Stimulated activated CD8-positive, alpha-beta memory T cell treated with anti-CD3 and anti-CD28 coated beads, Interleukin-4, amount 100 ng/mL, for 24 hours (primary cell): ENCODE measurements around the gene CCDC27.
"Not testable (repeated sequence)": the region's sequence is repeated elsewhere in the genome, so short reads cannot be mapped to it uniquely, and the experiment has no call there.

Experiments used
- DNase-seq: peaks from one replicate; pipeline ENCODE4 v3.0.0-alpha.2; 2020; ENCODE audit warnings: low read depth

The CCDC27 gene

DNA sequence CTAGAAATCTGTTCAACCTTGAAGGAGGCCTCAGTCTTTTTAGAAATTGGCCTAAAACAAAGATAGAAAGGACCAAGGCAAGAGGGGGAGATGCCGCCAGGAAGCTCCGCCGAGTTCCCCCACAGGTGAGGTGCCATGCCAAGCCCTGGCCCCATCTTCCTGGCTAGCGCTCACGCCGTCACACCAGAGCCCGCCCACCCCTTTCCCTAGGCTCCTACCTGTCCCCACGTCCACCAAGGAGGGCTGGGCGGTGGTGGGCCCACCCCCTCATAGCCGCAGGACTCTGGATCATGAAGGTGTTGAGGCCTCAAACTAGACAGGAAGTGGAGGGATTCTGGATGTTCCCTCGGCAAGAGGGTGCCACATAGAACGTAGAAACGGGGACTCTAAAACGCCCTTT, 15.5 kb upstream of the CCDC27 start:
- no peak for DNase-seq

DNA sequence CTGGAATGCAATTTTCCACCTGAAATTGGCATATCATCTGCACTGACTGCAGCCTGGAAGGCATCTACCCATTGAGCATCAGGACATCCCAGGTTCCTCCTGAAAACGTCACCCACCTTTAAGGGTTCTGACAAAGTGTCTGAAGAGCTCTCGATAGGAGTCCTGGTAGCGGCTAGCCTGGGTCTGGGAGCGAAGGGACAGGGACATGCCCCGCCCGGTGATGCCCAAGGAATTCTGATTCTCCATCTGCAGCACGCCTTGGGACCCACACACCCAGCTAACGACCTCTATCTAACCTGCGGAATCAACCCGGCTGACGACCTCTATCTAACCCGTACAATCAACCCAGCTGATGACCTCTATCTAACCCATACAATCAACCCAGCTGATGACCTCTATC, 13.3 kb upstream of the CCDC27 start:
- DNase-seq: no peak

DNA sequence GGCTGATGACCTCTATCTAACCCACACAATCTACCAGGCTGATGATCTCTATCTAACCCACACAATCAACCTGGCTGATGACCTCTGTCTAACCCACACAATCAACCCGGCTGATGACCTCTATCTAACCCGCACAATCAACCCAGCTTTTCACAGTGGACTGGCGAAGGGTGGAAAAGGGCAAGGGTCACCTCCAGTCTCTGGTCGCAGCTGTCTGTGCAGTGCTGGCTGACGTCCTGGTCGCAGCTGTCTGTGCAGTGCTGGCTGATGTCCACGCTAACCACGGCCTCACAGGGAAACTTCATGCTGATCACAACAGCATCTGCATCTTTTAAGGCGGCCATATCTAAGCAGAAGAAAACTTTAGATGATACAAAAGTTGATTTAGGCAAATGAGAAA, 12.2 kb upstream of the CCDC27 start:
- DNase-seq: no peak

DNA sequence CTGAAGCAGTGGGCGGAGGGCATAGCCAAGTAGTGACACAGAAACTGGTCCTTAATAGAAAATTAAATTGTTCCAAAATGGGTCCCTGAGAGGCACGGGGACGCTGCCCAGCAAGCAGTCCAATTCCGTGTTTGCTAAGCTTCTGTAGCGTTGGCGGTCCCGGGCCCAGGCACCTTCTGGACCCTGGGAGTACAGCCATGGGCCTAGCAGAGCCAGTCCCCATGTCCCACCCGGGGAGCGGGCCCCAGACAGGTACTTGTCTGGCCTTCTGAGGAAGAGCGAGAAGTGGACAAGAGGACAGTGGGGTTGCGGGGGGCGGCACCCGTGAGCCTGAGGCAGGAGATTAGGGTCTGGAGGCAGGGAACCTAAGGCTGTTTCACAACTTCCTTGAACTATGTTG, 11.5 kb upstream of the CCDC27 start:
- DNase-seq: no peak

DNA sequence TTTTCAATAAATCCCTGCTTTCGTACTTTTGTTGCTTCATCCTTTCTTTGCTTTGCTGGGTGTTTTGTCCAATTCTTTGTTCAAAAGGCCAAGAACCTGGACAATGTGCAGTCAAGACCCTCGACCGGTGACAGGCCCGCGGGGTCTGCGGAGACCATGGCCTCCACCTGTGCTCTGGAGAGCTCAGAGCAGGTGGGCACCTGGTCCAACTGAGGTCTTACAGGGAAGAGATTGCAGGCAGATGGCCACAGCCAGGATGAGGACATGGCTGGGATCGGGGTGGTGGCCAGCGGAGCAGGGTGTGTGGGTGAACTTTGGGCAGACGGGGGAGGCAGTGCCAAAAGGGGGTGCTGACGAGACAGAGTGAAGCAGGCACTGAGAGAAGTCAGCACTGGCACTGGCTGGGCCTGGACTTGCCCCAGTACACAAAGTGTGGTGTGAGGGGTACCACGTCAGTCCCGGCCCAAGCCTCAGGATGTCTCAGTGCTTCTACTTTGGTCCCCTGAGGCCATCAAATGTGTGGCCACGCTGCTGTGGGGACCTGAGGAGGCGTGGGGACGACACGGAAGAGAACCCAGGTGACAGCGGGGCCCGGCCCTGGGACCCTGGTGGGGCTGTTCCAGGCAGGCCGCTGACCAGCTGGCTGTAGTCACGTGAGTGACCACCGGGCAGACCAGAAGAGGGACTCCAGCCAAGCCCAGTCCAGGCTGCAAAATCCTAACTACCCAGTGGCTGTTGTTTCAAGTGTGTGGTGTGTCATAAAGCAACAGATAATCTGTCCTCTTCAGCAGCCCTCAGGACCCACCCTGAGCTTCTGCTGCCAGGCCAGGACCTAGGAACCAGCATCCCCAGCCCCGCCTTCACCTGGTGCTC, 10.4 kb upstream of the CCDC27 start:
- no peak for DNase-seq

DNA sequence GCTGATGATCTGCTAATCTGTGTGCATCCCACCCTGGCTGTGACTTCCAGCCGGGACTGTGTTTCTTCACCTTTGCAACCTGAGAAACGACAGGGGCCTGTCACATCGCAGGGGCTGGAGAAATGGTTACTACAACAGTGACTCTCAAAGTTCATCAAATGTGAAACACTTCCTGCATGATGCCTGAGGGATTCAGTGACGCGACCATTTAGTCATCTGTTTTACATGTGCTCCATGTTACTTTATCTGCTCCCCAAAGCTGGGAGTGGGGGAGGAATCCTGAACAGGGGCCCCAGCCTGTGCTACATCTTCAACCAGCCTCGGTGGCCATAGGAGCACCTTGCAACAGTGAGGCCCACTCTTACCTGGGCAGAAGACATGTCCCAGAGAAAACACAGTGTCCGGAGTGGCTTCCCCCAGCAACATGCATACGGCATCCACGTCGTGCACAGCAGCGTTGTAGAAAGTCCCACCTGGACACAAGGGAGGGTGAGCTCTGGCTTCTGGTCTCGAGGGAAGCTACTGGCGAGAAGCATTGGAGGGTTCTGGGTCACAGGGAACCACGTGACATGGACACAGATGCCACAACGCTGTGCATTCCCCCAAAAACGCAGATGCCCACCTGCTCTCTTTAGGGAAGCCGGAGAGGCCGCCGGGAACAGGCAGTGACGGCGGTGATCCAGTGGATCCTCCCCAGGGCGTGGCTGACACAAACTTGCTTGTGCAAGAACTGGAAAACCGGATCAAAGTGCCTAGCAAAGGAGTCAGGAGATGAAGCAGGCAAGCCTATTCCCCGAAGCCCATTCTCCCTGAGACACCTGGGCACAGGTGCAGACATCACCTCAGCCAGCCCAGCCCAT, 9.6 kb upstream of the CCDC27 start:
- DNase-seq: no peak

DNA sequence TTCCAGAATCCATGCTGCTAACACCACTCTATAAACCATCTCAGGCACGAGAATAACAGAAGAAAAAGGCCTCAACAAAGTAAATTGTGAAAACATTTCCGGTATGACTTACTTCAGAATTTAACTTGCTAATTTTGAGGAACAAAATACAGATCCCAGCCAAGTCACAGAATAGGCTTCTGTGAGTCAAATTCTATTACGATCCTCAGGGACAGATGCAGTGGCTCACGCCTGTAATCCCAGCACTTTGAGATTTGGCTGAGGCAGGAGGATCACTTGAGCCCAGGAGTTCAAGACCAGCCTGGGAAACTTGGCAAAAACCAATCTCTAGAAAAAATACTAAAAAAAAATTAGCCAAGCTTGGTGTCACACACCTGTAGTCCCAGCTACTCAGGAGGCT, 8.8 kb upstream of the CCDC27 start:
- DNase-seq: no peak

DNA sequence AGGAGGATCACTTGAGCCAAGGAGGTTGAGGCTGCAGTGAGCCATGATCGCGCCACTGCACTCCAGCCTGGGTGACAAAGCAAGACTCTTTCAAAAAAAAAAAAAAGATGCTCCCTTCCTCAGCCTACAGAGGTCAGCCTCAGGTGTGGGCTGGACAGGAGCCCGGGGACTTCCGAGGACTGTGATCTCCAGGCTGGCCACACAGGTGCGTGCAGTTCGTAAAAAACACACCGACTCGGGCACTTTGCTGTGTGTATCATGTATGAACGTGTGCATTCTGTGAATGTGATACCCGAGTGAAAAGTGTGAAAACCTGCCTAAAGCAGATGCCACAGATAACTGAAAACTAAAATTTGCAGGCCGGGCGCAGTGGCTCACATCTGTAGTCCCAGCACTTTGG, 8.4 kb upstream of the CCDC27 start:
- no peak for DNase-seq

DNA sequence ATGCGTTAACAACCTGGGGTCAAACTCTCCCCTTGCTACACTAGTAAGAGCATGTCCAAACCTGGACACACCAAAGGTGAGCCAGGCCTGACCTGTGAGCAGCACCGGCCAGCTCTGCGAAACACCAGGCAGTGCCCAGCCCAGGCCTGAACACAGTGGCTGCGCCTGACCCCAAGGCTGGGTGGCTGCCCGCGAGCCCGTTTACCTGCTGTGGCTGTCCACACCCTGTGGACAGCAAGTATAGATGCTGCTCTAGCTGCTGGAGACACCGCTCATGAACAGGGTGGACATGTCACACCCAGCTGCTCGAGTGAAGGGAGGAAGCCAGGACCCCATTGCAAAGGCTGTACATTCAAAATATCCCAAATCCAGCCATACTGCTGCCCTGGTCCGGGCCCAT, 7.6 kb upstream of the CCDC27 start:
- DNase-seq: no peak

DNA sequence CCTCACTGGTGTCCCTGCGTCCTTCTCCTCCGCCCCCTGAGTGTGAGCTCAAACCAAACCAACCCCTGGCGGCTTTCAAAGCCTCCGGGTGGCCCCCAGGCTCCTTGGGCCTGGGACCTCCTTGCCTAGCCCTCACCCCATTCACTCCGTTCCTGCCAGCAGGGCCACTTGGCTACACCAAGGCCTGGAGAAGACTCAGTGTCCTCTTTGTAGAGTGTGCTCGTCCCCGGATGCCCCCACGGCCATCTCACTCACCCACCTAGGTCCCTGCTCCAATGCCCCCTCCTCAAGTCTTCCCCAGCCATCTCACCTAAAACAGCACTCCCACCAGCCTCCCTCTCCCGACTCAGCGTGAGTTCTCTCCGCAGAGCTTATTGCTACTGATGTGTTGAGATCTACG, 7.2 kb upstream of the CCDC27 start:
- no peak for DNase-seq

DNA sequence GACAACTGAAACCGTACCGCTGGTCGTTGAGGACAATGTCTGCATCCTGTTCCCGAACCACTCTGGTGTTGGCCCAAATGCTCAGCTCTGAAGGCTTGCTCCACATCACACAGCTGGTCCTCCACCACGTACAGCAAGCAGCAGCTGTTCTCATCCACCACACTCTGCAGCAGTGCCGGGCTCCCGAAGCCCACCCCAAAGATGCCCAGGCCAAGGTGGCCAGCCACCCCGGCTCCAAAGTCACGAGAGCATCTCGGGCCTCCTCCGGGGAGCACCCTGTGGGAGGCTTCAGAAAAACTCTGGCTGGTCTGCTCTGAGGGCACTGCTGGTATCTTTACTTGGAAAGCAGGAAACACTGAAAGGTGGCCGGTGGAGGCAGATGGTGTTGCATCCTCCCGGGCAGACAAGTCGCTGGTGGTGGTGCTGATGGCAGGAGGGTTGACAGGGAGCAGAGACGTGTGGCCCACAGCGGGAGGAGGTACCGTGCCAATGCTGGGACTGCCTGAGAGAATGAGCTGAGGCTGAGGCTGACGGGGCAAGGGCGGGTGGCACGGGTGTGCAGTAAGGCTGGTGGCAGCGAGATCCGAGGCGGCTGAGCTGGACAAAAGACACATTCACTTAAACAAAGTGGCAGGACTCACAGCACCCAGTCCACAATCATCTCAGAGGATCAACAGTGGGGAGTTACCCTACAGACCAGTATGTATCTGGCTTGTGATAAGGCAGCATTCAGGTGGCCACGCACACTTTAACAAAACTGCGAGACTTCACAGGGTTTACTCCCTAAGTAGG, 6.5 kb upstream of the CCDC27 start:
- DNase-seq: no peak

DNA sequence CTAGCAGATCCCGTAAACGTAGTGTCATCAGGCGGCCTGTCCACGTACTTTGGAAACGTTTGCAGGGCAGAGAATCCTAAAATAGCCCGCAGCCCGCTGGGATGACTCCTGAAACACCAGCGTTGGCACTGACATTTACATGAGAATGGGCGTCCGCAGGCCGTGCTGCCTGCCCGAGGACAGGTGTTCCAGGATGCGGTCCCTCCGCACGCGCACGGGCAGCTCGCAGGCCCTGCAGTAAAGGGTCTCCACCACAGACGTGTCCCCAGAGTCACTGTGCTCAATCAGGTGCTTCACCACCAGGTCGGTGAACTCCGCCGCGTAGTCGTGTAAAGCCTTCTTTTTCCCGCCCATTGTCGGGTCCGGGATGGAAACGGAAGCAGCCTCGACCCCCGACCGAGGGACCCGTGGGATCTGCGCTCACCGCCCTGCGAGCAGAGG, 5.8 kb upstream of the CCDC27 start:
- DNase-seq: no peak

DNA sequence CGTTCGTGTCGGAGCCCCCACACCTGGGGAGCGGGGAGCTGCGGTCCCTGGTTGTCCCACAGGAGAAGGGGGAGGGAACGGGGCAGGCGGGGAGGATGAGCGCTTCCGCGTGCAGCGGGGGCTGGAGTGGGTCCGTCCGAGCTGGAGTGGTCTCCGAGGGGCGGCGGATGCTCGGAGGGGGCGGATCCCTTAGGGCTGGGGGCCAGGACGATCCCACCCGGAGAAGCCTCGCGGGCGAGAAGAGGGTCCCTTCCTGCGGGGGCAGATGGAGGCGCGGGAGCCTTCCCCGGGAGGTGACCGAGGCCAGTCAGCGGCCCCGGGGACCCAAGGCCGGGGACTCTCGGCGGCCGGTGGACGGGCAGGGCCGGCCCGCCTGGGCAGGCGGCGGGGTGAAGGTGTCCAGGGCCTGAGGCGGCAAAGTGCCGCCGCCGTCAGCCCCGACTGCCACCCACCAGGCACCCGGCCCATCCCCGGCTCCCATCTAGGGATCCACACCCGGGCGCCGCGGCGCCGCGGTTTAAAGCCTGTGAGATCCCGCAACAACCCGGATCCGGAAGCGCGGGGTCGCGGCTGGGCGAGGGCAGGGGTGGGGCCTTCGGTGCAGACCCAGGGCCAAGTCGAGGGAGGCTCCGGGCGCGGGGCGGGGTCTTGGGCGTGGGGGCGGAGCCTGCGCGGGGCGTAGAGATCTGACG, 5.3 kb upstream of the CCDC27 start:
- DNase-seq: peak; percentile 82

DNA sequence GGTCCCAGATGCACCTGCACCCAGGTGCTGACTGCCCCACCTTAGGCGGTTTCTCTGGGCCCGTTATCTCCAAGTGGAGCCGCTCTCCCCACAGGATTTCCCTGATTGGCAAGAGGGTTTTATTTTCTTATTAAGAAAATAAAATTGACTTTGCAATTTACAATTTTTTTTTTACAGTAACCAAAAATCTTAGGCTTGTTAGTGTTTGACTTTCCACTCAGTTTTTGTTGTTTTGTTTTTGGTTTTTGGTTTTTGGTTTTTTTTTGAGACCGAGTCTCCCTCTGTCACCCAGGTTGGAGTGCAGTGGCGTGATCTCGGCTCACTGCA, 4.8 kb upstream of the CCDC27 start:
- DNase-seq: no peak

DNA sequence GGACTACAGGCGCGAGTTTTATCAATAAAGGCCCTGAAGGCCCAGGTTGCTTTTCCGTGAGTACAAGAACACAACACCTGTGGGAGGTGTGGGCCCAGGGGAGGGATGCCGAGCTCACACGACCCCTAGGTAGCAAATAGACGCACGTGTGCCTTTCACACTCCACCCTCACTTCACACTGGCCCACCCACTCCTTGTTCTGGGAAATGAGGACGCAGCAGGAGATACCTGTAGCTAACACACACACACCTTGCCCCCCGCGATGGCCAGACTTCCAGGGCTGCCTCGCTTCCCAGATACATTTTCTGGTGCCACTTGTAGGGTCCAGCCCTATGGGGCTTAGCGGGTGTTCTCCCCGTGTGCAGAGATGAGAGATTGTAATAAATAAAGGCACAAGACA, 4.3 kb upstream of the CCDC27 start:
- no peak for DNase-seq

DNA sequence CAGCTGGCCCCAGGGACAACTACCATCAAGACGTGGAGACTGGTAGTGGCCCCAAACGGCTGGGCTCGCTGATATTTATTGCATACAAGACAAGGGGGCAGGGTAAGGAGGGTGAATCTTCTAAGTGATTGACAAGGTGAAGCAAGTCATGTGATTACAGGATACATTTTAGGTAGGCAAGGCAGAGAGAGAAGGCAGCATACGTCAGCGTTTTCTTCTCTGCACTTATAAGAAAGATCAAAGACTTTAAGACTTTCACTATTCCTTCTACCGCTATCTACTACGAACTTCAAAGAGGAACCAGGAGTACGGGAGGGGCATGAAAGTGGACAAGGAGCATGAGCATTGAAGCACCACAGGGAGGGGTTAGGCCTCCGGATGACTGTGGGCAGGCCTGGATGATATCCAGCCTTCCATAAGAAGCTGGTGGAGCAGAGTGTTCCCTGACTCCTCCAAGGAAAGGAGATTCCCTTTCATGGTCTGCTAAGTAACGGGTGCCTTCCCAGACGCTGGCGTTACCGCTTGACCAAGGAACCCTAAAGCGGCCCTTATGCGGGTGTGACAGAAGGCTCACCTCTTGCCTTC, 3.8 kb upstream of the CCDC27 start:
- not testable (repeated sequence) for DNase-seq

DNA sequence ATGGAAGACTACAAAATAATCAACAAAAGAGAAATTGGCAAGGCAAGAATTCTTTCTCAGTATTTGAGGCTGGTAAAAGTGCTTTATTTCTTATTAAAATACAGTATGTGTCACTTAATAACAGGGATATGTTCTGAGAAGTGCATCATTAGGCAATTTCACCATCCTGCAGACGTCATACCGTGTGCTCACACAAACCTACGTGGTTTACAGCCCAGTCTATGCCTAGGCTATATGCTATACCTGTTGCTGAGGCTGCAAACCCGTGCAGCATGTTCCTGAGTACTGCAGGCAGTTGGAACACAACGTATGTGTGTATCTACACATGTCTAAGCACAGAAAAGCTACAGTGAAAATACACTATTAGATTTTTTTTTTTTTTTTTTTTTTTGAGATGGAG, 2.7 kb upstream of the CCDC27 start:
- DNase-seq: no peak

DNA sequence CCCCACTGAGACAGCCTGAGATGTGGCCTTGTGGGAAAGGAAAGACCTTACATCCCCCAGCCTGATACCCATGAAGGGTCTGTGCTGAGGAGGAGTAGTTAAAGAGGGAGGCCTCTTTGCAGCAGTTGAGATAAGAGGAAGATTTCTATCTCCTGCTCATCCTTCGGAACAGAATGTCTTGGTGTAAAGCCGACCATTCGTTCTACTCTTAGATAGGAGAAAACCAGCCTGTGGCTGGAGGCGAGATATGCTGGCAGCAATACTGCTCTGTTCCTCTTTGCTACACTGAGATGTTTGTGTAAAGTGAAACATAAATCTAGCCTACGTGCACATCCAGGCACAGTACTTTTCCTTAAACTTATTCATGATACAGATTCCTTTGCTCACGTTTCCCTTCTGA, 1.5 kb upstream of the CCDC27 start:
- no peak for DNase-seq

DNA sequence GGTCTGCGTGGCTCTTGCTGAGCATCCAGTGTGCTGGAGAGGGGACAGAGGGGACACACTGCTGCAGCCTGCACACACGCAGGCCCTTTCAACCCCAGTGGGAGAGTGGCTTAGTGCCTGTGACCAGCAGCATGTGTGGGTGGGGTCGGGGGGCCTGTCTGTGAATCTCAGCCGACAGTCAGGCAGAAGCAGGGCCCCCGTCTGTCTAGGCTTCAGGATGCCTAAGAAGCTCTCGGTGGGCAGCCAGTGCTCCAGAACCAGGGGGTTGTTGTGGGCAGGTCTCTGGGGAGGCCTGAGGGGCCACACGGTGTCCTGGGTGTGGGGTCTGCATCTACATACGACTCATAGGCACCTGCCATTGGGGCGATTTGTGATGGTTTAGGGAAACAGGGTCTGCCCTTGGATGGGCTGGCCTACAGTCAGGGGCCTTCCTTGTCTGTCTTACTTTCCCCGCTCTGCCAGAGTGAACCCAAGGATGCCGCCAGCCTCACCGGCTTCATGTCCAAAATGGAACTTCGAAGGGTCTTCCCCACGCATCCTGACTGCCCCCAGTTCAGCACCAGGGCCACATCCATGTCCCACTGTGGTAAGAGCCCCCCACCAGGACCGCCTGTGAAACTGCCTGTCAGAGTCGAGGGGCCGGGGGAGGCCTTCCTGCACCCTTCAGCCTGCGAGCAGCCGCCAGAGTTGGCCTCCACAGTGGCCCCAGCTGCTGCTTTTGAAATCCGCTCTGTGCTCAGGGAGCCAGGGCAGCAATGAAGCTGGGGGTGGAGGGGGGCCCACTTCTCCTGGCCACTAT, 1.6 kb downstream of the CCDC27 start:
- no peak for DNase-seq

DNA sequence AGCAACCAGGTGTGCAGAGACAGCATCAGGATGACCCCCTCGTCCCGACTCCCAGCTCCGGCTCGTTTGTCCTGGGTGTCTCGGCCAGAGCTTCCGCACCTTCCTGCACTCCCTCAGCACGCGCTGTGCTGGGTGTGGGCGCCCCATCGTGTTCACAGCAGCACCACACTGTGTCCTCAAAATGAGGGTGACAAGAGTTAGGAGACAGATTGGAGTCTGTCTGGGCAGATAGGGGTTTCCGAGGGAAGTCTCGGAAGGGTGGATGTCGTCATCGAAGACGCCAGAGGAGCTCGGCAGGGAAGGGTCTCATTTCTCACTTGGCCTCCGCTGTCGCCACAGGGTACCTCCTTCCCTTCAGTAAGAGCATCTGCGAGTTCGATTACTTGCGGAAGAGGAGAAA, 4.1 kb downstream of the CCDC27 start:
- DNase-seq: no peak

DNA sequence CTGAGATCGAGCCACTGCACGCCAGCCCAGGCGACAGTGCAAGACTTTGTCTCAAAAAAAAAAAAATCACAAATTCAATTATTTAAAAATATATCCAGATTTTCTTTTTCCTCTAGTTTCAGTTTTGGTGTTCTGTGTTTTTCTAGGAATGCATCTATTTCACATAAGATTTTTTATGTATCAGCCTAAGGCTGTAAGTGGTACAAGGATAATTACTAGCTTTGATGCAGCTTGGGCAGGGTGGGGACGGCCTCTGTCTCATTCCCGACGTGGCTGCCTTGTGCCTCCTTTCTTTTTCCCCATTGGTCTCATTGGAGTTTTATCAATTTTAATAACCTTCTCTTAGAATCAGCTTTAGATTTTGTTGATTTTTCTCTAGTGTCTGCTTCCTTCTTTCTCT, 6.9 kb downstream of the CCDC27 start:
- DNase-seq: no peak
